Forelimb muscle (tissue), 1 donor: ENCODE measurements around the gene CITED4. TPM values are rescaled to one million over a fixed set of nuclear protein-coding genes. Genes with fewer than 3 reads are reported as not detected.

ENCODE experiments used
- polyA plus RNA-seq: library from polyadenylated mRNA; unstranded; fragments of 120-200 nt; gene quantifications from one replicate; pipeline ENCODE4 v1.2.1, GENCODE V29; 2013; ENCODE audit not compliant: insufficient read length

Gene CITED4
- polyA plus RNA-seq, 1 donor, result 2.6 TPM

Other genes with a start within 250 kb of the CITED4 start
- gene RIMS3, start 196.7 kb downstream of the CITED4 start, polyA plus RNA-seq, result 0.57 TPM
- gene NFYC, start 170.7 kb downstream of the CITED4 start, polyA plus RNA-seq, result 53.4 TPM
- gene KCNQ4, start 78.6 kb downstream of the CITED4 start, polyA plus RNA-seq, result 35.5 TPM
- gene CTPS1, start 117.3 kb upstream of the CITED4 start, polyA plus RNA-seq, result 18.9 TPM
- gene SLFNL1, start 159.4 kb upstream of the CITED4 start, polyA plus RNA-seq, result 0.59 TPM